ENCODE data around the gene WNT5A.

GRCh38 chr3:55482496-55483195 is 4.5 kb downstream of the WNT5A start:
- no peak for TF ChIP-seq CTCF (IDR thresholded peaks at IDR 0.05)
- TF ChIP-seq POLR2AphosphoS5 (IDR thresholded peaks at IDR 0.05): no peak
- no peak for TF ChIP-seq POLR2A (IDR thresholded peaks at IDR 0.05)
- no peak for TF ChIP-seq EP300 (IDR thresholded peaks at IDR 0.05)
